AG04449 (cell line): Measurements from ENCODE around the gene ARHGAP26.

ENCODE experiments used
- CTCF ChIA-PET: fragments of 350-600 bp; formaldehyde crosslinking; extraction: SDS; loops from one replicate; lab custom pipeline; 2021; ENCODE audit warnings: antibody characterized with exemption; lab: Yijun Ruan, JAX
- POLR2A ChIA-PET: fragments of 400-600, 350-600 bp; formaldehyde crosslinking; extraction: SDS; loops from one replicate; lab custom pipeline; 2020; ENCODE audit warnings: antibody characterized with exemption, inconsistent platforms; lab: Yijun Ruan, JAX
- DNase-seq: peaks from one replicate; pipeline ENCODE4 v3.0.0-alpha.2; 2010; ENCODE audit warnings: low read depth, low spot score
- H3K4me3 ChIP-seq: 2 replicates; pipeline ENCODE4 v1.5.1; 2011; ENCODE audit warnings: low read depth, mild to moderate bottlenecking, control low read depth, low read length
- TF ChIP-seq, protein P1 (sequence below): IDR thresholded peaks from one replicate; pipeline ENCODE4 v1.5.1; 2011; ENCODE audit warnings: mild to moderate bottlenecking, moderate library complexity, low read length, control low read depth, inconsistent platforms; ENCODE audit not compliant: insufficient read depth; ENCODE audit errors: missing control alignments

The ARHGAP26 gene

GRCh38 chr5:143254819-143255218 lies 484.6 kb downstream of the ARHGAP26 start:
- no peak overlapping the region for H3K4me3 ChIP-seq
- CTCF ChIA-PET = no interaction called here
- TF ChIP-seq, protein P1, sequence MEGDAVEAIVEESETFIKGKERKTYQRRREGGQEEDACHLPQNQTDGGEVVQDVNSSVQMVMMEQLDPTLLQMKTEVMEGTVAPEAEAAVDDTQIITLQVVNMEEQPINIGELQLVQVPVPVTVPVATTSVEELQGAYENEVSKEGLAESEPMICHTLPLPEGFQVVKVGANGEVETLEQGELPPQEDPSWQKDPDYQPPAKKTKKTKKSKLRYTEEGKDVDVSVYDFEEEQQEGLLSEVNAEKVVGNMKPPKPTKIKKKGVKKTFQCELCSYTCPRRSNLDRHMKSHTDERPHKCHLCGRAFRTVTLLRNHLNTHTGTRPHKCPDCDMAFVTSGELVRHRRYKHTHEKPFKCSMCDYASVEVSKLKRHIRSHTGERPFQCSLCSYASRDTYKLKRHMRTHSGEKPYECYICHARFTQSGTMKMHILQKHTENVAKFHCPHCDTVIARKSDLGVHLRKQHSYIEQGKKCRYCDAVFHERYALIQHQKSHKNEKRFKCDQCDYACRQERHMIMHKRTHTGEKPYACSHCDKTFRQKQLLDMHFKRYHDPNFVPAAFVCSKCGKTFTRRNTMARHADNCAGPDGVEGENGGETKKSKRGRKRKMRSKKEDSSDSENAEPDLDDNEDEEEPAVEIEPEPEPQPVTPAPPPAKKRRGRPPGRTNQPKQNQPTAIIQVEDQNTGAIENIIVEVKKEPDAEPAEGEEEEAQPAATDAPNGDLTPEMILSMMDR = no peak
- no peak for DNase-seq
- POLR2A ChIA-PET = no interaction called here

DNA sequence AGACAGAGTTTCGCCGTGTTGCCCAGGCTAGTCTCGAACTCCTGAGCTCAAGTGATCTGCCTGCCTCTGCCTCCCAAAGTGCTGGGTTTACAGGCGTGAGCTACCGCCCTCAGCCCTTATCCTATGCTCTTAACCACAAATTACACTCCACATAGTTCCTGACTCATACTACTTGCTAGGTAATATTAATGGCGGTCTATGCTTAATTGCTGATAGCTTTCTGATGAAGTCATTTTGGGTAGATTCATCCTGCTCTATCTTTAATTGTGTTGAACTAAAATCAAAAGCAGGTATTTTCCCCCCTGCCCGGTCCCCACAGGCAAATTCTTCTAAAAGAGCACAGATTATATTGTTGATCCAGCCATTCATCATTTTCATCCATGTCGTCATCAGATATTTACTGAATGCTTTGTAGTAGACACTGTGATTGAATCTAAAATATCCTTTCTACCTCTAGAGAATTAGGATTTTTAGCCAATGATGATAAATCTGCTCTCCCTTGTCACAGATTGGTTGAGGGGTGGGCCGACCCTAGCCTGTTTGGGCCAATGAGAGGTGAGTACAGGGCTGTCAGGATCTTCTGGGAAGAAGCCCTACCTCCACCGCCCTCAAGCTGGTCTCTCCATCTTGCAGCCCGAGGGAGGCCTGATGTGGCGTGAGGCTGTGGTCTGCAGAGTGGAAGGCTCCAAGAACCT lies 488.5 kb downstream of the ARHGAP26 start:
- H3K4me3 ChIP-seq = no peak overlapping the region
- CTCF ChIA-PET = no interaction called here
- TF ChIP-seq, protein P1 = no peak
- peak; percentile 33 for DNase-seq
- POLR2A ChIA-PET = interaction anchor here (0.6 kb wide), 1 partner anchor 14 kb away, joined by 4 read pairs; no protein-coding TSS in a partner anchor

DNA sequence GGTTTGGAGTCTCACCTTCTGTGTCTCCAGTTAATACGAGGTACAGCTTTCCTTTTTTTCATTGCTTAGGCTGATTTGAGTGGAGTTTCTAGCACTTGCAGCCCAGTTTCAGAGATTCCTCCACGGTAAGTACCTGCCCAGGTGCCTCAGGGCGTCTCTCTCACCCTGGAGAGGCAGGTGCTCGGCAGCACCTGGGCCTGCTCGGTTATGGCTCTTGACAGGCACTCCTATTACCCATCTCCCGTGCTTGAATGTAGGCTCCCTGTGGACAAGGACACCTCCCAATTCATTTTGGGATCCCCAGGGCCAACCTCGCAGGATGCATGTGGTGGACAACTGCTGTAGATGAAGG lies 489.1 kb downstream of the ARHGAP26 start:
- ChIA-PET CTCF (no interaction called here), POLR2A (no interaction called here)
- TF ChIP-seq, protein P1 = no peak
- no peak overlapping the region for H3K4me3 ChIP-seq
- no peak for DNase-seq

- ChIA-PET POLR2A (no interaction called here), CTCF (interaction anchor here (0.8 to 1.0 kb wide), 2 partner anchors 14 to 142 kb away, joined by 3 read pairs; no protein-coding TSS in a partner anchor)
- peak; percentile 14 for DNase-seq
- TF ChIP-seq, protein P1 = no peak
- H3K4me3 ChIP-seq = no peak overlapping the region
Measured at GRCh38 chr5:143261748-143262392, 491.7 kb downstream of the ARHGAP26 start.

DNA sequence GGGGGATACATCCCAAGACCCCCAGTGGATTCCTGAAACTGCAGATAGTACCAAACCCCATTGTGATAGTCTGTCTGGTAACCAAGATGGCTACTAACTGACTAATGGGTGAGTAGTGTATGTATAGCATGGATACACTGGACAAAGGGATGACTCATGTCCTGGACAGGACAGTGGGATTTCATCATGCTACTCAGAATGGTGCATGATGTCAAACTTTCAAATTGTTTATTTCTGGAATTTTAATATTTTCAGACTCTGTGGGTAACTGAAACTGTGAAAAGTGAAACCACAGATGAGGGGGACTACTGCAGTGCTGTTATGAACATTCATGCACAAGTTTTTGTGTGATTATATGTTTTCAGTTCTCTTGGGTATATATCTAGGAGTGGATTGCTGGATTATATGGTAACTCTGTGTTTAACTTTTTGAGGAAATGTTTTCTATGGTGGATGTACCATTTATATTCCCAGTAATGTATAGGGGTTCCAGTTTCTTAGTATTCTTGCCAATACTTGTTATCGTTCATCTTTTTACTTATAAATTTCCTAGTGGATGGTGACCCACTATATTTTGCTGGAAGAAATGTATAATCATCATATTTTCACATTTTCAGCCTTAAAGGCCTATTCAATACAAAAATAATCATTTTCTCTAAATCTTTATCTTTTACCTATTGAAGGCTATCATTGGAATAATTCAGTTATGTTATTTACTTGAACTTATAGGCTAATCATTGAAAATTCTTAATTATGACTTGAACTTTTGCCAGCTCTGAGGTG lies 492.4 kb downstream of the ARHGAP26 start:
- ChIA-PET CTCF (no interaction called here), POLR2A (no interaction called here)
- peak; percentile 73 for DNase-seq
- no peak overlapping the region for H3K4me3 ChIP-seq
- TF ChIP-seq, protein P1 = no peak
